GM23338 (cell line): ENCODE results near the gene MTMR8. TPM values are rescaled to one million over a fixed set of nuclear protein-coding genes. Genes with fewer than 3 reads are reported as not detected.

ENCODE experiments used
- ATAC-seq: fragments of 200-7000 bp; cut with Tn5 transposase; 3 replicates; pipeline ENCODE4 v1.9.1; 2020
- DNase-seq: peaks from one replicate; pipeline ENCODE4 v3.0.0-alpha.2; 2015; ENCODE audit warnings: low spot score
- H2AFZ ChIP-seq: fragments of 200-600 bp; sonication (generic); 2 replicates; pipeline ENCODE4 v1.8.0; 2016; ENCODE audit warnings: antibody characterized with exemption, mild to moderate bottlenecking, moderate library complexity
- H3F3A ChIP-seq: fragments of 200-600 bp; sonication (generic); replicated peaks from 2 replicates; pipeline ENCODE4 v1.8.0; 2017; ENCODE audit warnings: antibody characterized with exemption, mixed run types, low read depth
- H3K27ac ChIP-seq: fragments of 200-600 bp; sonication (generic); 2 replicates; pipeline ENCODE4 v1.6.1; 2016; ENCODE audit warnings: low read depth
- H3K27me3 ChIP-seq: fragments of 200-600 bp; sonication (generic); 2 replicates; pipeline ENCODE4 v1.8.0; 2016; ENCODE audit warnings: mild to moderate bottlenecking, mixed run types, moderate library complexity; ENCODE audit not compliant: insufficient read depth
- H3K36me3 ChIP-seq: fragments of 200-600 bp; sonication (generic); 2 replicates; pipeline ENCODE4 v1.8.0; 2016; ENCODE audit warnings: mild to moderate bottlenecking; ENCODE audit not compliant: insufficient read depth
- H3K4me1 ChIP-seq: fragments of 200-600 bp; sonication (generic); 2 replicates; pipeline ENCODE4 v1.8.0; 2016; ENCODE audit warnings: mild to moderate bottlenecking, moderate library complexity; ENCODE audit not compliant: insufficient read depth
- H3K4me2 ChIP-seq: fragments of 200-600 bp; sonication (generic); 2 replicates; pipeline ENCODE4 v1.7.1; 2017; ENCODE audit warnings: mixed run types
- H3K4me3 ChIP-seq: fragments of 200-600 bp; sonication (generic); 2 replicates; pipeline ENCODE4 v1.6.1; 2016; ENCODE audit warnings: mixed run types
- H3K79me2 ChIP-seq: fragments of 200-600 bp; sonication (generic); replicated peaks from 2 replicates; pipeline ENCODE4 v1.8.0; 2017; ENCODE audit warnings: mild to moderate bottlenecking; ENCODE audit not compliant: insufficient read depth
- H3K9me2 ChIP-seq: fragments of 200-600 bp; sonication (generic); 2 replicates; pipeline ENCODE4 v1.8.0; 2017; ENCODE audit not compliant: insufficient read depth
- H4K20me1 ChIP-seq: fragments of 200-600 bp; sonication (generic); replicated peaks from 2 replicates; pipeline ENCODE4 v1.8.0; 2017; ENCODE audit warnings: mild to moderate bottlenecking; ENCODE audit not compliant: insufficient read depth
- H3K27ac Mint-ChIP-seq: 2 replicates; pipeline ENCODE4 v1.8.0; 2020; ENCODE audit warnings: inconsistent platforms, mild to moderate bottlenecking, moderate library complexity, mixed read lengths
- H3K27me3 Mint-ChIP-seq: 3 replicates; pipeline ENCODE4 v1.8.0; 2022; ENCODE audit warnings: low read depth, mild to moderate bottlenecking, moderate library complexity, mixed read lengths, inconsistent platforms; ENCODE audit not compliant: insufficient read depth, poor library complexity
- H3K36me3 Mint-ChIP-seq: 3 replicates; pipeline ENCODE4 v1.8.0; 2021; ENCODE audit warnings: low read depth, mild to moderate bottlenecking, inconsistent platforms, moderate library complexity, mixed read lengths
- H3K4me1 Mint-ChIP-seq: 3 replicates; pipeline ENCODE4 v1.8.0; 2020; ENCODE audit warnings: mild to moderate bottlenecking, inconsistent platforms, mixed read lengths
- H3K4me3 Mint-ChIP-seq: 3 replicates; pipeline ENCODE4 v1.8.0; 2021; ENCODE audit warnings: moderate library complexity, mild to moderate bottlenecking, inconsistent platforms, mixed read lengths
- H3K9me3 Mint-ChIP-seq: 3 replicates; pipeline ENCODE4 v1.8.0; 2020; ENCODE audit warnings: moderate library complexity, mild to moderate bottlenecking, inconsistent platforms, mixed read lengths
- CREB1 ChIP-seq: fragments of 250-450 bp; sonication (Bioruptor Pico); IDR thresholded peaks from 2 replicates; pipeline ENCODE4 v1.5.0; 2020; ENCODE audit warnings: low read depth, mild to moderate bottlenecking, moderate library complexity
- EZH2 ChIP-seq: fragments of 200-600 bp; sonication (generic); IDR thresholded peaks from one replicate; pipeline ENCODE4 v1.8.0; 2017; ENCODE audit warnings: antibody characterized with exemption, mild to moderate bottlenecking, low read depth; ENCODE audit not compliant: unreplicated experiment
- EZH2phosphoT487 ChIP-seq: fragments of 200-600 bp; sonication (generic); IDR thresholded peaks from one replicate; pipeline ENCODE4 v1.8.1; 2018; ENCODE audit warnings: antibody characterized with exemption; ENCODE audit not compliant: unreplicated experiment
- JUNB ChIP-seq: IDR thresholded peaks from one replicate; pipeline ENCODE4 v1.6.1; 2016; ENCODE audit warnings: antibody characterized with exemption; ENCODE audit not compliant: unreplicated experiment
- NANOG ChIP-seq: IDR thresholded peaks from 2 replicates; pipeline ENCODE4 v1.6.1; 2016; ENCODE audit warnings: antibody characterized with exemption, borderline replicate concordance
- STAT1 ChIP-seq: IDR thresholded peaks from one replicate; pipeline ENCODE4 v1.6.1; 2016; ENCODE audit warnings: antibody characterized with exemption; ENCODE audit not compliant: unreplicated experiment
- ZNF114 ChIP-seq: fragments of 250-450 bp; sonication (Bioruptor Pico); IDR thresholded peaks from 2 replicates; pipeline ENCODE4 v1.5.0; 2020; ENCODE audit warnings: mild to moderate bottlenecking, moderate library complexity
- polyA plus RNA-seq: library from polyadenylated mRNA; unstranded; fragments of >200 nt; fragmentation: Nextera tagmentation; extraction: Ambion mirVana; gene quantifications from 2 replicates; pipeline ENCODE4 v1.2.1, GENCODE V29; 2016
- total RNA-seq: library from RNA; depleted of rRNA; stranded (reverse); fragments of >200 nt; shearing (Covaris generic); gene quantifications from 2 replicates; pipeline ENCODE4 v1.2.3, GENCODE V29; 2014
- TF ChIP-seq, protein P1 (sequence below), 2 experiments: fragments of 200-600 bp in 1 of 2; sonication (generic) in 1 of 2; conservative IDR thresholded peaks; 2 replicates each; pipeline versions ENCODE4 v1.5.1 to v1.6.1; 2016 to 2017; ENCODE audit warnings: antibody characterized with exemption in 2 of 2, low read depth in 2 of 2, mild to moderate bottlenecking in 2 of 2, moderate library complexity in 1 of 2
- TF ChIP-seq, protein P2 (sequence below): IDR thresholded peaks from 2 replicates; pipeline ENCODE4 v1.6.1; 2016; ENCODE audit warnings: antibody characterized with exemption
- TF ChIP-seq, protein P3 (sequence below): IDR thresholded peaks from one replicate; pipeline ENCODE4 v1.6.1; 2018; ENCODE audit warnings: antibody characterized with exemption; ENCODE audit not compliant: unreplicated experiment

Gene MTMR8
- total and polyA plus RNA-seq, 2 experiments from 2014 or later = 5.6 to 8.8 TPM

DNA sequence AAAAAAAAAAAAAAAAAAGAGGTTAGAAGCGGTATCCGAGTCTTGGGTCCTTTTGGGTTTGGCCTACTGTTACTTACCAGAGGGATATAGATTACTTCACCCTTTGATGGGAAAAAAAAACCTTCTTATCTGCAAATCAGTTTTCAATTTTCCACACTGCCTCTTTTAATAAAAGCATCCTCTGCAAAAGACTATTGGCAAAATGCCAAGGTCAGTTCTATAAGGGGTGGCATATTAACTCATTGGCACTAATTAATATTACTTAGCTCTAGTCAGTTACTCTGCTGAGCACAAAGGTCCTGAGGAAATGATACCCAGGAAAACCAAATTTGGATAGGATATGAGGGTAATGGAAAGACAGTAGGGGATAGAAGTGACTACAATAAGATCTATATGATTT lies 44.3 kb upstream of the MTMR8 start (continued):
- TF ChIP-seq, protein P1, sequence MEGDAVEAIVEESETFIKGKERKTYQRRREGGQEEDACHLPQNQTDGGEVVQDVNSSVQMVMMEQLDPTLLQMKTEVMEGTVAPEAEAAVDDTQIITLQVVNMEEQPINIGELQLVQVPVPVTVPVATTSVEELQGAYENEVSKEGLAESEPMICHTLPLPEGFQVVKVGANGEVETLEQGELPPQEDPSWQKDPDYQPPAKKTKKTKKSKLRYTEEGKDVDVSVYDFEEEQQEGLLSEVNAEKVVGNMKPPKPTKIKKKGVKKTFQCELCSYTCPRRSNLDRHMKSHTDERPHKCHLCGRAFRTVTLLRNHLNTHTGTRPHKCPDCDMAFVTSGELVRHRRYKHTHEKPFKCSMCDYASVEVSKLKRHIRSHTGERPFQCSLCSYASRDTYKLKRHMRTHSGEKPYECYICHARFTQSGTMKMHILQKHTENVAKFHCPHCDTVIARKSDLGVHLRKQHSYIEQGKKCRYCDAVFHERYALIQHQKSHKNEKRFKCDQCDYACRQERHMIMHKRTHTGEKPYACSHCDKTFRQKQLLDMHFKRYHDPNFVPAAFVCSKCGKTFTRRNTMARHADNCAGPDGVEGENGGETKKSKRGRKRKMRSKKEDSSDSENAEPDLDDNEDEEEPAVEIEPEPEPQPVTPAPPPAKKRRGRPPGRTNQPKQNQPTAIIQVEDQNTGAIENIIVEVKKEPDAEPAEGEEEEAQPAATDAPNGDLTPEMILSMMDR (conservative IDR thresholded peaks at IDR 0.05; ENCODE audit: low read depth in 2 of 2) = no peak
- TF ChIP-seq, protein P2, sequence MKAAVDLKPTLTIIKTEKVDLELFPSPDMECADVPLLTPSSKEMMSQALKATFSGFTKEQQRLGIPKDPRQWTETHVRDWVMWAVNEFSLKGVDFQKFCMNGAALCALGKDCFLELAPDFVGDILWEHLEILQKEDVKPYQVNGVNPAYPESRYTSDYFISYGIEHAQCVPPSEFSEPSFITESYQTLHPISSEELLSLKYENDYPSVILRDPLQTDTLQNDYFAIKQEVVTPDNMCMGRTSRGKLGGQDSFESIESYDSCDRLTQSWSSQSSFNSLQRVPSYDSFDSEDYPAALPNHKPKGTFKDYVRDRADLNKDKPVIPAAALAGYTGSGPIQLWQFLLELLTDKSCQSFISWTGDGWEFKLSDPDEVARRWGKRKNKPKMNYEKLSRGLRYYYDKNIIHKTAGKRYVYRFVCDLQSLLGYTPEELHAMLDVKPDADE = no peak
- TF ChIP-seq NANOG = no peak
- TF ChIP-seq EZH2phosphoT487 = no peak
- no peak for TF ChIP-seq EZH2
- no peak for TF ChIP-seq STAT1

DNA sequence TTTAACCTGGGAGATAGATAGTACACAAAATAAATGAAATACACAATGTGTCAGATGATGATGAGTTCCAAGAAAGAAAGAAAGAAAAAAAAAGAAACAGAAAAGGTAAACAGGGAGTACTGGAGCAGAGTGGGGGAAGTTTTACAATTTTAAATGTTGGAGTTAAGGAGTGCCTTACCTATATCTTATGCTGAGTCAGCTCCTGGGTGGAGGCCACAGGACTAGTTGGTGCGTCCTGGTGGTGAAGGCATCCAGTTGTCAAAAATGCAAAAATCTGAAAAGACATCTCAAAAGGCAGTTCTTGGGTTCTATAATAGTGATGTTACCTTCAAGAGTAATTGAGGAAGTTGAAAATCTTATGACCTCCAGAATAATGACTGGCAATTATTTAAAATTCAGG lies 42.4 kb upstream of the MTMR8 start:
- no peaks in the 10 kb centered on the region for H4K20me1 ChIP-seq
- Mint-ChIP-seq H3K27ac (no peak overlapping the region), H3K4me3 (no peak overlapping the region), H3K36me3 (no peaks in the 10 kb centered on the region), H3K9me3 (no peaks in the 10 kb centered on the region), H3K4me1 (peaks cover 4% of the 10 kb centered on the region; the same call in 1 of the 3 replicates), H3K27me3 (no peaks in the 10 kb centered on the region)
- no peaks in the 10 kb centered on the region for H3F3A ChIP-seq
- no peak overlapping the region for H3K4me3 ChIP-seq
- H3K79me2 ChIP-seq = no peaks in the 10 kb centered on the region
- H2AFZ ChIP-seq = no peak overlapping the region
- H3K36me3 ChIP-seq = no peaks in the 10 kb centered on the region
- H3K27me3 ChIP-seq = no peaks in the 10 kb centered on the region
- DNase-seq (no peak), ATAC-seq (no peak)
- TF ChIP-seq CREB1 (CRISPR knock-in tag) = no peak
- TF ChIP-seq EZH2phosphoT487 = no peak
- TF ChIP-seq, protein P2 = no peak
- TF ChIP-seq NANOG = no peak
- no peak for TF ChIP-seq STAT1
- no peak for TF ChIP-seq ZNF114 (CRISPR knock-in tag)
- TF ChIP-seq, protein P3, sequence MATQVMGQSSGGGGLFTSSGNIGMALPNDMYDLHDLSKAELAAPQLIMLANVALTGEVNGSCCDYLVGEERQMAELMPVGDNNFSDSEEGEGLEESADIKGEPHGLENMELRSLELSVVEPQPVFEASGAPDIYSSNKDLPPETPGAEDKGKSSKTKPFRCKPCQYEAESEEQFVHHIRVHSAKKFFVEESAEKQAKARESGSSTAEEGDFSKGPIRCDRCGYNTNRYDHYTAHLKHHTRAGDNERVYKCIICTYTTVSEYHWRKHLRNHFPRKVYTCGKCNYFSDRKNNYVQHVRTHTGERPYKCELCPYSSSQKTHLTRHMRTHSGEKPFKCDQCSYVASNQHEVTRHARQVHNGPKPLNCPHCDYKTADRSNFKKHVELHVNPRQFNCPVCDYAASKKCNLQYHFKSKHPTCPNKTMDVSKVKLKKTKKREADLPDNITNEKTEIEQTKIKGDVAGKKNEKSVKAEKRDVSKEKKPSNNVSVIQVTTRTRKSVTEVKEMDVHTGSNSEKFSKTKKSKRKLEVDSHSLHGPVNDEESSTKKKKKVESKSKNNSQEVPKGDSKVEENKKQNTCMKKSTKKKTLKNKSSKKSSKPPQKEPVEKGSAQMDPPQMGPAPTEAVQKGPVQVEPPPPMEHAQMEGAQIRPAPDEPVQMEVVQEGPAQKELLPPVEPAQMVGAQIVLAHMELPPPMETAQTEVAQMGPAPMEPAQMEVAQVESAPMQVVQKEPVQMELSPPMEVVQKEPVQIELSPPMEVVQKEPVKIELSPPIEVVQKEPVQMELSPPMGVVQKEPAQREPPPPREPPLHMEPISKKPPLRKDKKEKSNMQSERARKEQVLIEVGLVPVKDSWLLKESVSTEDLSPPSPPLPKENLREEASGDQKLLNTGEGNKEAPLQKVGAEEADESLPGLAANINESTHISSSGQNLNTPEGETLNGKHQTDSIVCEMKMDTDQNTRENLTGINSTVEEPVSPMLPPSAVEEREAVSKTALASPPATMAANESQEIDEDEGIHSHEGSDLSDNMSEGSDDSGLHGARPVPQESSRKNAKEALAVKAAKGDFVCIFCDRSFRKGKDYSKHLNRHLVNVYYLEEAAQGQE = no peak
- TF ChIP-seq EZH2 = no peak
- TF ChIP-seq JUNB = no peak
- H3K27ac ChIP-seq = no peak overlapping the region
- no peak overlapping the region for H3K4me2 ChIP-seq
- H3K4me1 ChIP-seq = no peaks in the 10 kb centered on the region; the same call in 1 of the 2 replicates
- H3K9me2 ChIP-seq = no peaks in the 10 kb centered on the region
